GM15510 (cell line): ENCODE measurements around the gene APOB.

Experiments used
- POLR2A ChIP-seq: IDR thresholded peaks from 3 replicates; pipeline ENCODE4 v1.6.1; 2011; ENCODE audit warnings: borderline replicate concordance; ENCODE audit not compliant: insufficient read length; ENCODE audit errors: extremely low read depth

The APOB gene

GRCh38 chr2:21043744-21044532 is at the start of gene APOB:
APOB (minus strand) TSS chr2:21044073; CDS start chr2:21043945, 128 bp downstream.
- TF ChIP-seq POLR2A: no peak

- no peak for TF ChIP-seq POLR2A
These were observed 48.5 kb upstream of the APOB start for GRCh38 chr2:21092308-21092869.

GRCh38 chr2:21084401-21084800 is 40.5 kb upstream of the APOB start:
- no peak for TF ChIP-seq POLR2A

GRCh38 chr2:21083482-21083881 is 39.6 kb upstream of the APOB start:
- no peak for TF ChIP-seq POLR2A

GRCh38 chr2:21078296-21078695 is 34.4 kb upstream of the APOB start:
- no peak for TF ChIP-seq POLR2A

GRCh38 chr2:21072477-21073242 is 28.8 kb upstream of the APOB start:
- no peak for TF ChIP-seq POLR2A

- TF ChIP-seq POLR2A: no peak
These were observed 26.7 kb upstream of the APOB start for GRCh38 chr2:21070341-21071257.

GRCh38 chr2:21069746-21070340 is 26.0 kb upstream of the APOB start:
- no peak for TF ChIP-seq POLR2A

GRCh38 chr2:21067859-21068537 is 24.1 kb upstream of the APOB start:
- TF ChIP-seq POLR2A: no peak

- TF ChIP-seq POLR2A: no peak
These were observed 23.3 kb upstream of the APOB start for GRCh38 chr2:21067125-21067524.

GRCh38 chr2:21059885-21060610 is 16.2 kb upstream of the APOB start:
- TF ChIP-seq POLR2A: no peak

- no peak for TF ChIP-seq POLR2A
These were observed 13.2 kb upstream of the APOB start for GRCh38 chr2:21057097-21057496.

- TF ChIP-seq POLR2A: no peak
These were observed 12.3 kb upstream of the APOB start for GRCh38 chr2:21055879-21056790.

- no peak for TF ChIP-seq POLR2A
These were observed 11.6 kb upstream of the APOB start for GRCh38 chr2:21055451-21055850.
